AG08396 (cell line): Measurements from ENCODE around the gene APCDD1L.
A peak's percentile ranks its signal among the peaks of the same experiment; 100 is the strongest.

ENCODE experiments used
- DNase-seq: peaks from one replicate; pipeline ENCODE4 v3.0.0; 2012; ENCODE audit warnings: low spot score, mixed read lengths

The APCDD1L gene

DNA sequence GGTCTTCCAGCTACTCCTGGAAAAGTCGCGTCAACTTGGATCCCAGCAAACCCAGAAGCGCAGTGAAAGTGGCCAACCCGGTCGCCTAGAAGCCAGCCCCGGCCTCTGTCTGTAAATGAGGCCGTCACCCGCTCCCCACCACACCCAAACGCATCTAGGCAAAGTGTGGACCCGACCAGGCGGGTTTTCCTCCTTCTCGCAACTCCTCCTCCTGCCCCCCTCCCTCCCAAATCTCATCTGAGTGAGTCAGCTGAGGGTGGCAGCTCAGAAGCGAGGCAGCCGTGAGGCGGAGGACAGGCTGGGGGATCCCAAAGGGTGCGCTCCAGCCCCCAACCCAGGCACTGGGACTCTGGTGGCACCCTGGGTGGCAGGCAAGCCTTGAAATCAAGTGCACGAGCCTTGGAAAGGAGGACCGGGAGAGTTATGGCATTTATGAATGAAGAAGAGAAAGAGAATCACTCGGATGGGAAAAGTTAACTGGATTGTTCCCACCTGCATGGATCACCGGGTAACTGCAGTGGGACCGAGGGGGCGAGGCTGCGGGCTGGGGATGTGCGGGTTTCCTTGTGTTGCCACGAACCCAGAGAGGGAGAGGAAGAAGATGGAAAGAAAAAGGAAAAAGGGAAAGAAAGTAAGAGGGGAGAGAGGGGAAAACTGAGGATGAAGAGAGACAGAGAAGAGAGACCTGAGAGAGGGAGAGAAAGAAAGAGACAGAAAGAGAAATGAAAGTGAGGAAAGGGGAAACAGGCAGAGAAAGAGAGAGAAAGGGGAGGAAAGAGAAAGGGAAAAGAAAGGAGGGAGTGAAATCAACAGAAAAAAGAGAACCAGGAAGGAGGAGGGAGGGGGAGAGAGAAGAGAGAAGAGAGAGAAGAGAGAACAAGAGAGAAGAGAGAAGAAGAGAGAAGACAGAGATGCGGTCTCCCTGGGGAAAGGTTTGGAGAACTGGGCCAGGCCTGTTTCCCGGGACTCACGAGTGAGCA, at the start of gene APCDD1L:
Gene APCDD1L, minus strand, starts transcription at position 167 of the 980 bp plus-strand sequence. CDS start 692 bp downstream, outside the sequence.
- DNase-seq: peak; percentile 76

DNA sequence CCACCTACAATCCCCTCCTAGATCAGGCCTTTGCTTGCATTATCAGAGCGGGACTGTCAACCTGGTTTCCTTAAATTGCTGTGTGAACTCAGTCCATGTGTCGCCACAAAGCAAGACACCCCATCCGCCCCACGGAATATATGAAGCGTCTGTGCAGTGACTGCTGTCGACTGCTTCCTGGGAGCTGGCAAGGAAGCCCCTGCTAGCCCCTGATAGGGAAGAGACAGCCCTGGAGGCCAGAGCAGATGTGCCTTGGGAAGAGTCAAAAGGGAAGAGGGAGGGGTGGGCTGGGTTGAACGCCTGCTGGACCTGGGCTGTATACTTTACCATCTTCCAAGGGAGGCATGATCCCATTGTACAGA, 44.1 kb upstream of the APCDD1L start:
- no peak for DNase-seq

GRCh38 chr20:58558486-58559367, 43.5 kb upstream of the APCDD1L start:
- no peak for DNase-seq

- DNase-seq: no peak
These were observed 42.6 kb upstream of the APCDD1L start for GRCh38 chr20:58557733-58558342.

GRCh38 chr20:58556961-58557360, 41.8 kb upstream of the APCDD1L start:
- DNase-seq: no peak

DNA sequence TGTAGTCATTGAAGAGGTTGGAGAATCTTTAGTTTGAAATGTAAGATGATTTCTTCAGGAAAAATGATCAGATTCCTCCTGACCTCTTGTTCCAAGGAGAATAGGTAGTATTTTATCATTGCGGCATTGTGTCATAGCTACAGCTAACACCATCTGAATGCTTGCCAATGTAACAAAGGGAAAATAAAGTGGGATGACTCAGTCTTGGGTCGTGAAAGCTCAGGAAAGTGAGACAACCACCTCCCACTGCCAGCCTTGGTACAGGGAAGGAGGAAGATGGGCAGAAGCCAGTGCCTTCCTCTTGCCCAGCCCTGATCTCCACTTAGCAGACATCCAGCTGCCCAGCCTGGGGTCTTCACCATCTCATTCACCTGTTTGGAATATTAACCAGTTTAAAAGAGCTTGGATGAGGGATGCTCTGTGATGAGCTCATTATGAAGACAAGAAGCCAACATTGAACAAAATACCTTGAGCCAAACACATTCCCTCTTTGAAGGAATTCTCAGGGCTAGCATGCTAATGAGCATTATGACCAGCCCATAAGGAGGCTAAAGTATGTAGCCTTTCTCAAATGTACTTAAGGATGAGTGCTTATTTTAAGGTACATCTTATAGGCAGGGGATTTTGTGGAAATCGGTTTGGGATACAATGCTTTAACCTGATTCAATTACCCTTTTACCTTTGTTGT, 40.0 kb upstream of the APCDD1L start:
- DNase-seq: peak; percentile 77

DNA sequence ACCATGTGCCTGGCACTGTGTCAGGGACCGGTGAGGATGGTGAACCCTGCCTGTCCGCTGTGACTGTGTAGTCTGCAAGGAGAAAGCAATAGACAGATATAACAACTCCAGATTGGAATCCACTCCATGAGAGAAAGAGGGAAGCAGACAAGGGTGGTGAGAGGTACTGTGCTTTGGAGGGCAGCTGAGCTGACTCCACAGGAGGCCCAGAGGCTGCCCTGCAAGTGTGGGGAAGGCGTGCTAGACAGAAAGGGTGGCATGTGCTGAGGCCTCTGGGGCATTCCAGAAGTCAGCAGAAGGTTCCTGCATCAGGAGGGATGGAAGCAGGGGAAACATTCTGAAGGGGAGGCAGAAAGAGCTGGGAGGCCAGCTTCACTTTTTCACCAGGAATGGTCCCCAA, 39.3 kb upstream of the APCDD1L start:
- DNase-seq: no peak

GRCh38 chr20:58553841-58554240, 38.6 kb upstream of the APCDD1L start:
- DNase-seq: peak; percentile 32

DNA sequence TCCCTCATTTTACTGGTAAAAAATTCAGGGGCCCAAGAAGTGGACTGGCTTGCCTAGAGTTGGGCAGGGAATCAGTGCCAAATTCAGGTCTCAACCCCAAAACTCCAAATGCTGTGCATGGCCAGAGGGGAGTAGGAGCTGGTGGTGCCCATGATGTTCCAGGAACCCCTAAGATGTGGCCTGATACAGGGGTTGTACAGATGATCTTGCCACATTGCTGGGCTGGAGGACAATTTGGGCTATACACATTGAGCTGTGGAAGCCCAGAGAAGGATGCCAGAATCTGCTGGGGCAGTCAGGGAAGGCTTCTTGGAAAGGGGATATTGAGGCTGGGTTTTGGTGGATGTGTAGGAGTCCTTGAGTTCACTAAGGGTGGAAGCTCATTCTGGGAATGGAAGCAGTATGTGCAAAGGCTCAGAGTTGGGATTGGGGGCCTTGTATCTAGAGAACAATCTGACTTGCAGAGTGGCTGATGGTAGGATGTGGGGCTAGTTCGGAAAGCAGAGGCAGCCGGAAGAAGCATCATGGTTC, 38.0 kb upstream of the APCDD1L start:
- no peak for DNase-seq

DNA sequence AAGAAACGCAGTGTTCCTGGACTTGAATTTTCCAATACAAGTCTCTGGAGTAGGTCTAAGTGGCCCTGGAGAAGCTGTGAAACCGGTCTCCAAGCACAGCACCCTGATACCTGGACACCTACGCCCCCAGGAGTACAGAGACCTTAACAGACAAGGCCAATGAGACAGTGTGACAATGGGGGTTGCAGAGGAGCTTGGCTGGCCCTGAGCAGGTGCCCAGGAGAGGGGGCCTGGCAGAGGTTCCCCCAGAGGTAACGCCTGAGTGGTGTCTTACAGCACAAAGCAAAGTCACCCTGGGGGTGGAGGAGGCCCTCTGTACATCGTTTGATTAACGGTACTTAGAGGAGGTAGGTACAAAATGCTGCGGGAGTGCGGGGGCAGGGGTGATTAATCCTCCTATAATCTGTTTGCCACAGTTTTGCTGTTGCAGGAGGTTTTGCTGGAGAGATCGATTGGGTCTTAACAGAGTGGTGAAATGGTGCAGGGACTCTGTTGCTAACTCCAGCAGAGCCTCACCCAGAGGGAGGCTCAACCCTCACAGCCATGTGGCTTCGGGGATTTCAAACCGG, 37.3 kb upstream of the APCDD1L start:
- DNase-seq: no peak

DNA sequence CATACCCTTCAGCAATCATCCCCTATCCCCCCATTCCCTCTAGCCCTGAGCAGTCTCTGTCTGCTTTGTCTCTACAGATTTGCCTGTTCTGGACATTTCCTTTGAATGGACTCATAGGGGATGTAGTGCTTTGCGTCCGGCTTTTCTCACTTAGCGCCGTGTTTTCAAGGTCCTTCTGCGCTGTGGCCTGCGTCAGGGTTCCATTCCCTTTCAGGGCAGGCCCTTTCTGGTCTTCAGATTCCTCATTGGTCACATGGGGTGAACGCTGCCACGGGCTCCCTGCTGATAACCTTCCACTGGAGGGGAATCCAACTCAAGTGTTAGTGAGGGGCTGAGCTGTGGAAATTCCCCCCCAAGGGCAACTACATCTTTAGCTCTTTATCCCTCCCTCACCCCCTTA, 36.4 kb upstream of the APCDD1L start:
- DNase-seq: no peak

DNA sequence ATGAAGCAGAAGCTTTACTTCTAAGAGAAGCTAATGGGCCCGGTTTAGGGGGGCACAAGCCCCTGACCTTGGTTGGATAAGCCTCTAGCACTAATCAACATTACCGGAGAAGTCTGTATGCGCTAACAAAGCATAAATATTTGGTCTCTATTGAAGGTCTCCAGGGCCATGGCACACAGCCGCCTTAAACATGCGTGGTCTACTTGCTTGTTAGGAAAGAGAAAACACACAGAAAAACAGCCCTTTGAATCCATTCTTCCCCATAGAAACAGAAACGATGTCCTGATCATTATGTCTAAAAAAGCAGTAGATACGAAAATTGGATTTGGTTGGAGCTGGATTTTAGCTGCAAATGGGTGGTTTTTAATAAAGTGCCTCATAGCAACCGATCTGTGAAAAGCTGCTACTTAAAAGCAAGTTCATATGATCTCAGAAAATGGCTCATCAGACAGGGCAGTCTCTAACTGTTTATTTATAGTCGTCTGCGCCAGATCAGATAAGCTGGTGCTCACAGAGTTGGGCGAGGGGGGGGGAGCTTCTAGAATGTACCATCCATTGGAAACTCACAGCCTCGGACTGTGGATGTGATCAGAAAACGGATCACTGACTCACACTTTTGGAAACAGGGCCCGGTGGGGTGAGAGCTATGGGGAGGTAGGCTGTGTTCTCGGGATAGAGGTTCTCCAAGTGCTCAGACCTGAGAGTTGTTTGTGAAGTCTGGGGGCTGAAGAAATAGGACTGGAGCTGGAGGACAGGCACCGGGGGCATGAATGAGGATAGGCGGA, 35.3 kb upstream of the APCDD1L start:
- peak; percentile 86 for DNase-seq

DNA sequence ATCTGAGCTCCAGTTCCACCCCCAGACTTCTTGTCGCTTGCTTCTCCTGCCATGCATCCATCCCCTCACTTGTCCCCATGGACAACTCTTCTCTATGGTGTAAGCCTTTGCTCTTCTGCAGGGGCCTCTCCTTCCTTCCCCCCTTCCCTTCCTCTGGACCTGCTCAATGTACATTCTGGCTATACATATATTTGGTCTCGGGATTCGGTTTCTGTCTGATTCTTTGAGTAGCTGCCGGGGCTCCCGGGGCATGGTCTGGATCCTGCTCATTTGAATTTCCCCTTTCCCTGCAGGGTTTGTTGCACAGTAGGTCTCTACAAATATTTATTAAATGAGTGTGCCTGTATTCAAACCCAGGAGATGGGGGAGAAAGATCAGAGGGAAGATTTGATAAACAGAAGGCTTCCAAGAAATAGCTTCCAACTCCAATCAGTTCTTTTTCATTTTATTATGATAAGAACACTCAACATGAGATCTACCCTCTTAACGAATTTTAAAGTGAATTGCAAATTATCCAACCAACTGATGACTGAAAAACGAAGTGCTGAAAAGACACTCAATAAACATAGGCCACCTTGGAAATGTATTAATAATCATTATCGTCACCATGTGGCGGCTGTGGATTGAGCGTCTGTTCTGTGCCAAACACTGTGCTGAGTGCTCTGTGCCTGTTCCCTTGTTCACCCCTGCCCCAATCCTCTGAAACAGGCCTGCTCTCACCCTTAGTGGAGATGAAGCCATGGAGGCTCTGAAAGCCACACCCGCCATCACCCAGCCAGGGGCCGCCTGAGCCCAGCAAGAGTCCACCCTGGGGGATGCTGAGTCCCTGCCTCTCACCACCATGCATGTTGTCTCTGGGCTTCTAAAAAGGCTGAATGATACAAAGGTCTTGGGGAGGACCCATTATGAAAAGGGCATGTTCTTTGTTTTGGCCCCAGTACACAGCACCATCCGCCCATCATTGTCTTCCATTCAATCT, 34.3 kb upstream of the APCDD1L start:
- no peak for DNase-seq

GRCh38 chr20:58547623-58548475, 32.6 kb upstream of the APCDD1L start:
- no peak for DNase-seq

DNA sequence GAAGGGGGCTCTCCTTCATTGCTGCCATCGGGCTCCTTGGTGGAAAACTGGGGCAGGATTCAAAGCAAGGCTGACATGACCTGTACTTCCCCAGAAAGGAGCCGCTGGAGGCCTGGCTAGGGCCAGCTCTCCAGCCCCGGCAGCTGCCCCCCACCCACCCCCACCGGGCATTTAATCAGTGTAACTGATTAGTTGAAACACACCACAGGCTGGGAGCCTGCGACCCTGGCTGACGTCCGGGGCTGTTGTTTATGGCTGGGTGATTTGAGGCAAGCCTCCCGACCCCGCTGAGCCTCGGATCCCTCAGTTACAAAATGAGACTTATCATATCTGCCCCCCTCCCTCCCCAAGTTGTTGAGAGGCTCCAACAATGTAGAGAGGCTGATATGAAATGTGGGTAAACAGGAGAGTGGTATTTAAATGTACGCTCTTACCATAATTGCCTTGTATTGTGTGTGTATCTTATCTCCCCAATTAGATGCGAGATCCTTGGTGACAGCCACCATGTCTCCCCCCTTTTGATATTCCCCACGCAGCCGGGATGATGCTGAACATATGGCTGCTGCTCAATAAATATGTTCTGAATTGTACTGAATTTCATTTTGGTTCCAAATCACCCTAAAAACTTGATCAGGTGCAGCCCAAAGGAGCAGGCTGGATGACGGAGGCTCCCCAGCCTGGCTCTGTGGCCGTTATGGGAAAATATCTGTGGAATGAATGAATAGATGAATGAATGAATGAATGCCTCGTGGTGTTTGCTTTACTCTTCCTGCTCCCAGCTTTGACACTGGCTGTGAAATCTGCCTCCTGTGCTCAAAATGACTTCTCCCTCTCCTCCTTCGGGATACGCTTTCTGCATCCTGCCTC, 31.8 kb upstream of the APCDD1L start:
- no peak for DNase-seq

DNA sequence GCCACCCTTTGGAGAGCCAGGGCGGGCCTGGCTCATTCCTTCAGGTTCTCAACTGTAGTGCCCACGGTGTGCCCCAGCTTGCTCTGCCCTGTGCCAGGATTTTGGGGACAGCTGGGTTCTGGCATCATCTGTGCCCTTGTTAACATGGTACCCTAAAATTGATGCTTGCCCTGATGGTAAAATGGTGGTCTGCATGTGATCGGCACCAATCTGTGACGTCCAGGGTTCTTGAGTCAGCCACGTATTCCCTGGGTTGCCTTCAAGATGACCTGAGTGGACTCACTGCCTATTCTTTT, 31.2 kb upstream of the APCDD1L start:
- DNase-seq: no peak
